Right lobe of liver (tissue), 6 donors: ENCODE results near the gene PIGQ. TPM values are rescaled to one million over a fixed set of nuclear protein-coding genes. Genes with fewer than 3 reads are reported as not detected.
A peak's percentile ranks its signal among the peaks of the same experiment; 100 is the strongest.
"Not testable (repeated sequence)": the region's sequence is repeated elsewhere in the genome, so short reads cannot be mapped to it uniquely, and the experiment has no call there.

Experiments
- ATAC-seq, 4 donors: fragments of 200-7000 bp; cut with Tn5 transposase; one replicate each; pipeline ENCODE4 v1.9.1; 2020; ENCODE audit warnings: mild to moderate bottlenecking in 4 of 4, moderate library complexity in 4 of 4
- DNase-seq, 3 donors: peaks; one replicate each; pipeline ENCODE4 v3.0.0-alpha.2; 2020
- H3K27ac ChIP-seq, 3 donors: fragments of 200-600 bp; one replicate each; pipeline ENCODE4 v1.8.0; 2022
- H3K27me3 ChIP-seq, 2 donors: fragments of 200-600 bp; one replicate each; pipeline ENCODE4 v1.8.0; 2022
- H3K36me3 ChIP-seq, 4 donors: fragments of 200-600 bp; sonication (generic) in 1 of 4; one replicate each; pipeline versions ENCODE4 v1.5.1 to v1.8.0; 2017 to 2022; ENCODE audit warnings: control low read depth in 1 of 4
- H3K4me1 ChIP-seq, 4 donors: fragments of 200-600 bp; sonication (generic) in 1 of 4; one replicate each; pipeline versions ENCODE4 v1.5.1 to v1.8.0; 2017 to 2022; ENCODE audit warnings: control low read depth in 1 of 4
- H3K4me3 ChIP-seq, 3 donors: fragments of 200-600 bp; one replicate each; pipeline ENCODE4 v1.8.0; 2022
- H3K9me3 ChIP-seq, 4 donors: fragments of 200-600 bp; sonication (generic) in 1 of 4; one replicate each; pipeline versions ENCODE4 v1.5.1 to v1.8.0; 2017 to 2022; ENCODE audit warnings: control low read depth in 1 of 4
- CTCF ChIP-seq, 4 donors: fragments of 200-600 bp in 3 of 4; fragments of 450-650 bp in 1 of 4; IDR thresholded peaks; one replicate each; pipeline versions ENCODE4 v1.5.1 to v1.8.0; 2016 to 2022; ENCODE audit warnings: antibody characterized with exemption in 4 of 4, mild to moderate bottlenecking in 2 of 4
- POLR2A ChIP-seq: fragments of 450-650 bp; IDR thresholded peaks from one replicate; pipeline ENCODE4 v1.6.1; 2017; ENCODE audit warnings: antibody characterized with exemption, mild to moderate bottlenecking
- WGBS: methylation state at CpG from one replicate; pipeline ENCODE4 v1.1.6; 2018; ENCODE audit warnings: low coverage, low lambda C conversion rate; ENCODE audit not compliant: insufficient coverage; ENCODE audit errors: missing lambda C conversion rate; 5-methylcytosine and 5-hydroxymethylcytosine counted together
- intact Hi-C, 2 donors: fragments of 100-400 bp; cut with DNase I; formaldehyde crosslinking; loops; one replicate each; pipeline versions ENCODE4 v1.11.2 to v1.14.1; 2022
- total RNA-seq, 6 experiments: library from RNA; depleted of rRNA in 2 of 6; stranded (reverse); fragments of >200 nt in 2 of 6; fragmentation: NEBNext Ultra II Directional in 3 of 6; extraction: Animal tissue kit (Norgen Biotek cat#: 25700) in 3 of 6; gene quantifications; one replicate each; pipeline versions ENCODE4 v1.1.0 to v1.2.4, GENCODE V29; 2016 to 2023
- donor health status: DM: no; HTN: yes; CAD: no.
- donor health status: DM: no; HTN: no; CAD: no.
- donor health status: DM: no; HTN: no; CAD: no.
- donor health status: DM: no; HTN: yes; CAD: no.
- donor health status: DM: no; HTN: yes; CAD: no.

Gene PIGQ
- total RNA-seq, 6 experiments from 2014 or later: 19.5 to 32.0 (median 27.8) TPM

- intact Hi-C loops: no loop called here
- DNase-seq (no peak), ATAC-seq (no peak)
- no peak overlapping the region for H3K27ac ChIP-seq
- H3K36me3 ChIP-seq: no peaks in the 10 kb centered on the region
- 84% methylated on average over 12 of the region's 12 CpGs for WGBS
- TF ChIP-seq POLR2A (no peak), CTCF (IDR thresholded peaks at IDR 0.05) (no peak)
- no peak overlapping the region for H3K4me3 ChIP-seq
- H3K4me1 ChIP-seq: peaks cover 0 to 53% (median 28%) of the 10 kb centered on the region in 4 donors
- H3K9me3 ChIP-seq: no peaks in the 10 kb centered on the region
- H3K27me3 ChIP-seq: no peaks in the 10 kb centered on the region
Observed at GRCh38 chr16:596736-597060, 26.9 kb downstream of the PIGQ start.

- H3K27ac ChIP-seq, intact Hi-C loops, DNase-seq, ATAC-seq, H3K36me3 ChIP-seq, H3K27me3 ChIP-seq, H3K9me3 ChIP-seq, H3K4me3 ChIP-seq: not testable (repeated sequence)
- WGBS: 92% methylated on average over 2 of the region's 7 CpGs
- peaks cover 0 to 44% (median 23%) of the 10 kb centered on the region in 4 donors for H3K4me1 ChIP-seq
Observed at GRCh38 chr16:597655-598054, 27.9 kb downstream of the PIGQ start.

GRCh38 chr16:598823-599739 is 29.3 kb downstream of the PIGQ start:
- WGBS: 92% methylated on average over 12 of the region's 43 CpGs
- ATAC-seq: peak; percentile 33 to 86 (median 82)
- Histone ChIP-seq H3K4me1 (peaks cover 0 to 29% (median 12%) of the 10 kb centered on the region in 4 donors), H3K27me3 (no peaks in the 10 kb centered on the region), H3K36me3 (no peaks in the 10 kb centered on the region), H3K27ac (peak overlapping the region in 2 of 3 donors; percentile 49), H3K4me3 (no peak overlapping the region), H3K9me3 (no peaks in the 10 kb centered on the region)
- no peak for TF ChIP-seq CTCF (IDR thresholded peaks at IDR 0.05)
- no peak for TF ChIP-seq POLR2A
- intact Hi-C loops: no loop called here
- DNase-seq: peak in 2 of 3 donors; percentile 65 to 78

GRCh38 chr16:600781-601180 is 31.0 kb downstream of the PIGQ start:
- ATAC-seq: peak in 1 of 4 donors; percentile 42
- H3K4me1 ChIP-seq: peaks cover 0 to 17% (median 6%) of the 10 kb centered on the region in 4 donors
- no peaks in the 10 kb centered on the region for H3K27me3 ChIP-seq
- intact Hi-C loops: no loop called here
- no peak overlapping the region for H3K4me3 ChIP-seq
- no peak for DNase-seq
- TF ChIP-seq CTCF (IDR thresholded peaks at IDR 0.05) (peak in 3 of 4 donors; percentile 6 to 27 (median 19)), POLR2A (no peak)
- H3K9me3 ChIP-seq: no peaks in the 10 kb centered on the region
- 49% methylated on average over 6 of the region's 7 CpGs for WGBS
- H3K27ac ChIP-seq: no peak overlapping the region
- H3K36me3 ChIP-seq: no peaks in the 10 kb centered on the region

DNA sequence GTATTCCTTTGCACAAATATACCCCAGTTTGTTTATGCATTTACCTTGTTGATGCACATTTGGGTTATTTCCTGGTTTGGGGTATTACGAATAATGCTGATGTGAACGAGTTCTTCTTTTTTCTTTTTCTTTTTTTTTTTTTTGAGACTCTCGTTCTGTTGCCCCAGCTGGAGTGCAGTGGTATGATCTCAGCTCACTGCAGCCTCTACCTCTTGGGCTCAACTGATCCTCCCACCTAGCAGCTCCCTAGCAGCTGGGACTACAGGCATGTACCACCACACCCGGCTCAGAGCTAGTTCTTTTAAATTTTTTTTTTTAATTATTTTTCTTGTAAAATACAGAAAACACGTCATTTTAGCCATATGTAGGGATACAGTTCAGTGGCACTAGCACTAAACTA is 34.2 kb downstream of the PIGQ start:
- intact Hi-C loops: no loop called here
- Histone ChIP-seq H3K36me3 (no peaks in the 10 kb centered on the region), H3K27ac (no peak overlapping the region), H3K4me3 (no peak overlapping the region), H3K9me3 (no peaks in the 10 kb centered on the region), H3K27me3 (no peaks in the 10 kb centered on the region), H3K4me1 (peaks cover 0 to 3% (median 0%) of the 10 kb centered on the region in 4 donors)
- DNase-seq: no peak
- ATAC-seq: no peak
- TF ChIP-seq CTCF (IDR thresholded peaks at IDR 0.05) (no peak), POLR2A (no peak)
- WGBS: 71% methylated on average over 5 of the region's 5 CpGs
